Suprapubic skin (tissue), 3 donors: ENCODE measurements around the gene DNPH1.

ENCODE experiments used
- EP300 ChIP-seq: sonication (generic); formaldehyde crosslinking; IDR thresholded peaks from one replicate; pipeline ENCODE4 v1.6.1; 2017; ENCODE audit warnings: antibody characterized with exemption
- POLR2A ChIP-seq, 2 donors: fragments of 450-650 bp; IDR thresholded peaks; one replicate each; pipeline ENCODE4 v1.6.1; 2017; ENCODE audit warnings: antibody characterized with exemption in 2 of 2, mild to moderate bottlenecking in 2 of 2, moderate library complexity in 2 of 2
- TF ChIP-seq, protein P1 (sequence below), 2 donors: fragments of 200-600 bp in 1 of 2; fragments of 450-650 bp in 1 of 2; sonication (generic) in 1 of 2; IDR thresholded peaks; one replicate each; pipeline ENCODE4 v1.5.1; 2016 to 2019; ENCODE audit warnings: antibody characterized with exemption in 2 of 2, mild to moderate bottlenecking in 1 of 2, moderate library complexity in 1 of 2

DNA sequence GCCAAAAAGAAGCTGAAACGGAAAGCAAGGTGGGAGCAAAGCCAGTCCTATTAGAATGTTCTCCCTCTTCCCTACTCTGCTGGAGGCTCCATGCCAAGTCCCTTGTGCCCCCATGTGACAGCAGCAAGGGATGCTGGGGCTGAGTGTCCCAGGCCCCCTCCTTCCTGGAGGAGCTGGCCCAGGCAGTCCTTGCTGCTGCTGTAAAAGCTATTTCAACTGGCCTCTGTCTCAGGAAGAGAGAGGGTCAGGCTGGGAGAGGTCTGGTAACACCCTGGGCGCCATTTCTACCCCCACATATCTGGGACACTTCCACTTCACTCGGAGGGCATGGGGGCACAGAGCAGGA, 39.0 kb upstream of the DNPH1 start:
- TF ChIP-seq, protein P1, sequence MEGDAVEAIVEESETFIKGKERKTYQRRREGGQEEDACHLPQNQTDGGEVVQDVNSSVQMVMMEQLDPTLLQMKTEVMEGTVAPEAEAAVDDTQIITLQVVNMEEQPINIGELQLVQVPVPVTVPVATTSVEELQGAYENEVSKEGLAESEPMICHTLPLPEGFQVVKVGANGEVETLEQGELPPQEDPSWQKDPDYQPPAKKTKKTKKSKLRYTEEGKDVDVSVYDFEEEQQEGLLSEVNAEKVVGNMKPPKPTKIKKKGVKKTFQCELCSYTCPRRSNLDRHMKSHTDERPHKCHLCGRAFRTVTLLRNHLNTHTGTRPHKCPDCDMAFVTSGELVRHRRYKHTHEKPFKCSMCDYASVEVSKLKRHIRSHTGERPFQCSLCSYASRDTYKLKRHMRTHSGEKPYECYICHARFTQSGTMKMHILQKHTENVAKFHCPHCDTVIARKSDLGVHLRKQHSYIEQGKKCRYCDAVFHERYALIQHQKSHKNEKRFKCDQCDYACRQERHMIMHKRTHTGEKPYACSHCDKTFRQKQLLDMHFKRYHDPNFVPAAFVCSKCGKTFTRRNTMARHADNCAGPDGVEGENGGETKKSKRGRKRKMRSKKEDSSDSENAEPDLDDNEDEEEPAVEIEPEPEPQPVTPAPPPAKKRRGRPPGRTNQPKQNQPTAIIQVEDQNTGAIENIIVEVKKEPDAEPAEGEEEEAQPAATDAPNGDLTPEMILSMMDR (IDR thresholded peaks at IDR 0.05), result no peak
- TF ChIP-seq POLR2A (IDR thresholded peaks at IDR 0.05) (no peak), EP300 (no peak)
